ENCODE data around the gene CBX8.

DNA sequence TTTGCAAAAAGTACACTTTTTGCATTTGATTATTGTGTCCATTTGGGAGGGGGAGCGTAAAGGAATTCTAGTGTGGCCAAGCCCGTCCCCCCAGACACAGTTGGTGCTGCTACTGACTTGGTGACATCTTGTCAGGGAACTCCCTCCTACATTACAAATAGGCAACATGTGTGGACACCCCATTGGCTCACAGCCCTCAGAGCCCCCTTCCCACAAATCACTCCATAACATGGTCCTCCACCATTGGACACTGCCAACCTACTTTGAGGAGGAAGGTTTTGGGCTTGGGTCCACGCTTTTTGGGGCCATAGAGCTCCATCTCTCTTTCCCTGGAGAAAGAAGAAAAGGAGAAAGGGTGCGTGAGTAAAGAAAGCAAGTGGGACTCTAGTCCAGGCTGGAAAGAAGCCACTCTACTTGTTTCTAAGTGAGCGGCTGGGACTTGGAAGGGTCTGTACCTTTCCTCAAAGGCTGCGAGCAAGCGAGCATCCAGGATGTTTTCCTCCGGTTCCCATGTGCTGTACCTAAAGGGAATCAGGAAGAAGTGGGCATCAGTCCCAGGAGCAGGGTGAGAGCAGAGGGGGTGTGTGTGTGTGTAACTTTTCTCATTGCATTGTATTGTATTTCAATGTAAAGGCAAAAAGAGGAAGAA lies 958 bp downstream of the CBX8 start:
- TF ChIP-seq, protein P1, sequence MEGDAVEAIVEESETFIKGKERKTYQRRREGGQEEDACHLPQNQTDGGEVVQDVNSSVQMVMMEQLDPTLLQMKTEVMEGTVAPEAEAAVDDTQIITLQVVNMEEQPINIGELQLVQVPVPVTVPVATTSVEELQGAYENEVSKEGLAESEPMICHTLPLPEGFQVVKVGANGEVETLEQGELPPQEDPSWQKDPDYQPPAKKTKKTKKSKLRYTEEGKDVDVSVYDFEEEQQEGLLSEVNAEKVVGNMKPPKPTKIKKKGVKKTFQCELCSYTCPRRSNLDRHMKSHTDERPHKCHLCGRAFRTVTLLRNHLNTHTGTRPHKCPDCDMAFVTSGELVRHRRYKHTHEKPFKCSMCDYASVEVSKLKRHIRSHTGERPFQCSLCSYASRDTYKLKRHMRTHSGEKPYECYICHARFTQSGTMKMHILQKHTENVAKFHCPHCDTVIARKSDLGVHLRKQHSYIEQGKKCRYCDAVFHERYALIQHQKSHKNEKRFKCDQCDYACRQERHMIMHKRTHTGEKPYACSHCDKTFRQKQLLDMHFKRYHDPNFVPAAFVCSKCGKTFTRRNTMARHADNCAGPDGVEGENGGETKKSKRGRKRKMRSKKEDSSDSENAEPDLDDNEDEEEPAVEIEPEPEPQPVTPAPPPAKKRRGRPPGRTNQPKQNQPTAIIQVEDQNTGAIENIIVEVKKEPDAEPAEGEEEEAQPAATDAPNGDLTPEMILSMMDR (IDR thresholded peaks at IDR 0.05): no peak
- no peak for TF ChIP-seq POLR2A (IDR thresholded peaks at IDR 0.05)
- no peak for TF ChIP-seq EP300 (IDR thresholded peaks at IDR 0.05)
